NCI-H82 (cell line): ENCODE results near the gene ARHGEF7.

Experiments
- DNase-seq: peaks from one replicate; lab custom pipeline; 2025; lab: John Stamatoyannopoulos, UW

The ARHGEF7 gene

DNA sequence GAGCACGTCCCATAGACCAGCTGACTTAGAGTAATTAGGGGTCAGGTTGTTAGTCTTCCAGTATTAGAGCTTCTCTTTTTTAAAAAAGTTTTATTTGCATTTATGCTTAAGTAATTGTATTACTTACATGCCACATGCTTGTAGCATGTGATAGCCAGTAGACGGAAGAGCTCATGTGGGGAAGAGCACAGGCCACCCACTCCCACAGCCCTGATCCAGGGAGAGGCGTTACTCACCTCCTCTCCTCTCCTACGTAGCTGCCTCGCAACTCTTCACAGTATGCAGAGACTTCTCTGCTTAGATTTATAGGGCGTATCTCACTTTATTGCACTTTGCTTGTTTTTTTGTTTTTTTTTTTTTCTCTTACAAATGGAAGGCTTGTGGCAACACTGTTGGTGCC lies 110.1 kb downstream of the ARHGEF7 start:
- no peak for DNase-seq

DNA sequence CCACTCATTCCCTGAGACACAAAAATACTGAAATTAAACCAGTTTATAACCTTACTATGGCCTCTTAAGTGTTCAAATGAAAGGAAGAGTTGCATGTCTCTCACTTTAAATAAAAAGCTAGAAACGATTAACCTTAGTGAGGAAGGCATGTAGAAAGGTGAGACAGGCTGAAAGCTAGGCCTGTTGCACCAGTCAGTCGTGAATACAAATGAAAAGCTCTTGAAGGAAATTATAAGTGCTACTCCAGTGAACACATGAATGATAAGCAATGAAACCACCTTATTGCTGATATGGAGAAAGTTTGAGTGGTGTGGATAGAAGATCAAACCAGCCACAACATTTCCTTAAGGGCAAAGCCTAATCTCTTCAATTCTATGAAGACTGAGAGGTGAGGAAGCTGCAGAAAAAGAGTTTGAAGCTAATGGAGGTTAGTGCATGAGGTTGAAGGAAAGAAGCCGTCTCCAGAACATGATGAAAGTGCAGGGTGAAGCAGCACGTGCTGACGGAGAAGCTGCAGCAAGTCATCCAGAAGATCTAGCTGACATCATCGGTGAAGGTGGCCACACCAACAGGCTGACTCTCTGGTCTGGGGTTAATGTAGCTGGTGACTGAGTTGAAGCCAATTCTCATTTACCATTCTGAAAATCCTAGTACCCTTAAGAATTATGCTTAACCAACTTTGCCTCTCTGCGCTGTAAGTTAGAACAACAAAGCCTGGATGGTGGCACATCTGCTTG lies 110.9 kb downstream of the ARHGEF7 start:
- DNase-seq = no peak

DNA sequence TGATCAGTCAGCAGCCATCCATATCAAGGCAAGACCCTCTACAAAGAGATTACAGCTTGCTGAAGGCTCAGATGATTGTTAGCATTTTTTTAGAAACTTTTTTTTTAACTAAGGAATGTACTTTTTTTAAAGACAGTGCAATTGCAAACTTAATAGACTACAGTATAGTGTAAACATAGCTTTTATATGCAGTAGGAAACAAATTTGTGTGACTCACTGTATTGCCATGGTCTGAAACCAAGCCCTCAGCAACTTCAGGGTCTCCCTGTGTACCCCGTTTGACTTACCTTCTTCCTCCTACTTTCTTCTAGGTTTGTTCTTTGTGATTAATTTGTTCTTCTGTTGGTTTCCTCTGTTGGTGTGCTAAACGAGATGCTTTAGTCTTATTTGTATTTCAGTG lies 112.3 kb downstream of the ARHGEF7 start:
- DNase-seq = no peak

DNA sequence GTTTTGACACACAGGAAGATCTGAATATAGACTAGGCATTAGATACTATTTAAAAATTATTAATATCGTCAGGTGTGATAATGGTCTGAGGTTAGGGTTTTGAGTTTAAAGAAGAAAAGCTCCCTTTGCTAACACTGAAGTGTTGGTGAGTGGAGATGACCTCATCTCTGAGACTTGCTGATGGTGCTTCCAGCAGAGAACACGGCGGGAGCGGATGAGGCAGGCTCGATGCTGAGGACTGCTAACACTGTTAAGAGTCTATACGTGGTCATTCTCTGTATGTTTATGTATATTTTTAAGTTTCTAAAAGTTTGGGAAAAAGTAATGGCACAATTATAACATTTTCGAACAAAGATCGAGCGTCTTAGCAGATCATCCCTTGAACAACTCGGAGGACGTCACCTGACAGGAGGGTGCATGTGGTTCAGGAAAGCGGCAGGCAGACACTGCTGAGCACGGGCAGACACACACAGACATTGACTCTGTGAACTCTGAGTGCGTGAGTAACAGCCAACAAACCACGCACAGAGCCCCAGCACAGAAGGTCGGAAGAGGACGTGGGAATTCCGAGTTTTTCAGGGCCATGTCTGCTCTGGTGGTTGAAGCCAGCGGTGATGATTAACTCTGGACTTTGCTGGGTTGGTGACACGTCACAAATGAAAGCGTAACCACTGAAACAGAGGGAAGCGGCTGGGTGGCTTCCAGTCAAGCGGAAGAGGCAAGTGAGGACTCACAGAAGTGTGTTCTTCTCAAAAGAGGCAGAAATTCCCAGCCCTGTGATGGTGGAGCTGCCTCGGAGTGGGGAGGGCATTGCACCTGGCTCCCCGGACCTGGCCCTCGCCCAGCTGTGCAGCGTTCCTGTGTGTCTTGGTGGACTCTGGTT lies 113.4 kb downstream of the ARHGEF7 start:
- no peak for DNase-seq

DNA sequence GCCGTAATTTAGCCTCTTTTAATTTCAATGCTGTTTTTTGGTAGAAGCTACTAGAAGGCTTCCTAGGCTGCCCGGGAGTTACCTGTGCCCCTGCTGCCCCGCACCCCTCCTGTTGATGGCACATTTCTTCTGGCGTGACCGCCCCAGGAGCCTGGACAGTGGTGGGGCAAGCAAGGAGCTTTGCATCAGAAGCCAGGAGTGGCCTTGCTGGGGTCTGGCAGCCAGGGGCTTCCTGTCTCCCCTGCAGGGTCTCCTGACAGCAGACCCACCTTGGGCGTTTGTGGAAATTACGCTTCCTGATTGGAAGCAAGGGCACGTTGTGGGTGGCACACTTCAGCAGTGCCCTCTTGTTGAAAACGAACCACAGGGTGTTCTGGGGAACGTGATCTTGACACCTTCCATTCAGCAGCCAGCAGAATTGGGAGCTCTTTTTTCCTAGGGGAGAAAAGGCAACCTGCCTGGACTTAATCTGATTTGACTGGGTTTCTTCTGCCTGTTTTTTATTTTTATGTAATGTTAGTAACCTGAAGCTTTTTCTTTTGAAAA lies 115.3 kb downstream of the ARHGEF7 start:
- DNase-seq = no peak

DNA sequence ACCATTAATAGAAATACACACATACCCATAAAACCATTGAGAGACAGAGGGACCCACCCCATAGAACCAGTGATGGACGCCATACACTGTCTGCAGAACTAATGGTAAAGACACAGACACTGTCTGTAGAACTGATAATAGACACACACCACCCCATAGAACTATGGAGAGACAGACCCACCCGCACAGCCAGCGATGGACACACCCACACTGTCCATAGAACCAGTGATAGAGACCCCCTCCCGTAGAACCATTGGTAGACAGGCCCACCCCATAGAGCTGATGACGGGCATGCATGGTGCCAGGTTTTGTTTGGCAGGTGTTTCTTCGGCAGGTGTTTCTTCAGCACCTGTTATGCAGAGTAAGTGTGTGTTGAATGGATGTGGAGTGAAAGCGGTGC lies 117.1 kb downstream of the ARHGEF7 start:
- DNase-seq = no peak

DNA sequence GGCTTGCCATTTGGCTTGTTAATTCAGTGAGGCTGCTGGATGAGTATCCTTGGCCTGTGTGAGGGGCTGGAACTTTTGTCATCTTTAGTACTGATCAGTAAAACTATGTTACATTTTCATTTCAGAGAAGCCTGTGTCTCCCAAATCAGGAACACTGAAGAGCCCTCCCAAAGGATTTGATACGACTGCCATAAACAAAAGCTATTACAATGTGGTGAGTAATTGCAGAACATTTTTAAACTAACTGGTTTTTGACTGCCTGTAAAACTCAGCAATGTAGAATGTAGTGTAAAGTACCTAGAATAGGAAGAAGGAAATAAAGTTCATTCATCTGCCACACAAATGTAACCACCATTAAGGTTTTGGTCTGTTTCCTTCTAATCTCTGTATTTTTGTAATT lies 118.0 kb downstream of the ARHGEF7 start:
- DNase-seq = no peak

DNA sequence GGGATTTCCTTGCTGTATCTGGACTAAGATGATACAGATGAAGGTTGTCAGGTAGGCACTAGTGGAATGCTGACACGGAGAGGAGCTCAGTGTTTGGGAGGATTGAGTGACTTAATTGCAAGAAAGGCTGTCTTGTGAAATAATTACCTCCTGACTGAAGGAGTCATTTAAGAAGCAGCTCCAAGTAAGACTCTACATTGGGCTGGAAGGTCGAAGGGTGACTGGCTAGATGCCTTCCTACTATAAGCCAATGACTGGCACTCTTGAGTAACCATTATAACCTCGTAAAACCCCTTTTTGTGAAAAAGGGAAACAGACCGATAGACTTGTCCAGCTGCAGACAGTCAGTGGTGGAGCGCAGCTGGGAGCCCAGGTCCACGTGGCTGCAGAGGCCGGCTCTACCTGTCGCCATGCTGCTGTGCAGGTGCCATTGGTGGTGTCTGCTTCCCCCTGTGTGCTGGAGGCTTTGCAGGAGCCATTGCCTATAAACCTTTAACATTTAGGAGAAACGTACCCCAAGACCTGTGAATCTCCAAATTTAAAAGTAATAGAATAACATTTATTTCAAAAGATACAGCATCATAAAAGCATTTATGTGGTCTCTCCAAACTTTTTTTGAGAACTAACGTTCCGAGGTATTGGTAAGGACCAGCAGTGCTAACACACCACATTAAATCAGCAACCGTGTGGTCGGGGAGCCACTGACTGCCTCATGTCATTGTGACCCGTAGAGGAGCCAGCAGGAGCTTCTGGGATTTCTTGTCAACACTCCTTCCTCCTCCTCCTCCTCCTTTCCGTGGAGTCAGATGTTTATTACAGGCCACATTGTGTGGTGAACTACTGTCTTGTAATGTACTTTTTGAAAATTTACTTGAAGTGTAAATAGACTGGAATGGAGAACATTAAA lies 124.9 kb downstream of the ARHGEF7 start:
- DNase-seq = no peak

DNA sequence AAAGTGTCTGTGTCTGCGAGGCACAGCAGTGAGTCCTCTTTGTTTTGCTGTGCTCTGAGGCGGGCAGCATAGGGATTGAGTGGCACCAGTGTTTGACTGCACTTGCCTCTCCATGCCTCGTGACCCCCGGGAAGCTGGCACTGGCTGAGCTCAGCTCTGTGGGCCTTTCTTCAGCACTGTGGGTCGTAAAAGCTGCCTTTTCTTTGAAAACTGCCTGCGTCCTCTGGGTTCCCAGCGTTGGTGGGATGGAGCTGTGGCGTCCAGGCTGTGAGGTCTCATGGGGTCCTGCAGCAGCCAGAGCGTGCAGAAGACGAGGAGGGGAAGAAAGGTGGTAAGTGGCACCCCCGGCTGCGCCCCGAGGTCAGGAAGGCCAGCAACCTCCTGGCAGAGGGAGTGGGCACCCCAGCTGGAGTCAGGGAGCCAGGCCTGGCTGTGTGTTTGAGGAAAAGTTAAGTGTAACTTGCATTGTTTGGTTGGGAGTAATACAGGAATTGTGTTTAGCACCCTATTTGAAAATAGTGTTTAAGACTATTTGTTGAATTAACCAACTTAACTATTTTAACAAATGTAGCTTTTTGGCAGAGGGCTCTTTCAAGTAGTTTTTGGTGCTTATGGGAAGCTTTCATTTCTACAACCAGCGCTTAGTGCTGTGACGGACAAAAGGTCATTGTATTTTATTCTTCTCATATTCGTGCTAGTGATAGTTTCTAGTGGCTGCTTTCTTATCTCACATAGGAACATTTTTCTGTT lies 126.1 kb downstream of the ARHGEF7 start:
- DNase-seq = no peak

DNA sequence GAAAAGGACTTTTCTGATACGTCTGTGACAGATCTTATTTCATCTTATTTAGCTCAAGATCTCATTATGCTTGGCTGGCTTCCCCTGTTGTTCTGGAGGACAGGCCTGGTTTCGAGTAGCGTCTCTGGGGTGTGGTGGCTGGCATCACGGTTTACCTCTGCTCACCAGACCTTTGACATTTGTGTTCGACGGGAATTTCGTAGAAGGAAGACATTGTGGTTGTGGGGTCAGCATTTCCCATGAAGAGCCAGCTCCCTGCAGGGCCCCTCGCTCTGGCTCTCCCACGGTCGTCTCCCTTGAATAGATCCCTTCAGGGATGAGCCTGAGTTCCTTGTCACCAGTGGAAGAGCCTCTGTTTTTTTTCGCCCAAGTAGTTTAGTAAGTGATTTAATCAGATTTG lies 126.8 kb downstream of the ARHGEF7 start:
- DNase-seq = no peak

DNA sequence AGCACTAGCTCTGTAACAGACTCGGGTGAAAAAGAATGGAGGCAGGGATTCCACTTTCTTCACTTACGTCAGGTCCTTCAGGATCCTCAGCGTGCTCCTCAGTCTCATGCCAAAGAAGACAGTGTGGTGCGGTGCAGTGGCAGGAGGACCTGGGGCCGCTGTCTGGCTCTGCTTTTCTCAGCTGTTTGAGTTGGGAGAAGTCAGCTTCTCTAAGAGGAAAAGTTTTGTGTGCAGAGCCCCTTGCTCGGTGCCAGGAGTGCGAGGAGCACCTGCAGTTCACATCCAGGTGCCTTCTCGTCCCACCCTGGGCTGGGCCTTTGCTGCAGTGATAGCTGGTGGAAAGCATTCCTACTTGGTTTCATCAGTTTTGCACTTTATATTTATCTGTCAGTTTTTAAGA lies 127.5 kb downstream of the ARHGEF7 start:
- DNase-seq = no peak

DNA sequence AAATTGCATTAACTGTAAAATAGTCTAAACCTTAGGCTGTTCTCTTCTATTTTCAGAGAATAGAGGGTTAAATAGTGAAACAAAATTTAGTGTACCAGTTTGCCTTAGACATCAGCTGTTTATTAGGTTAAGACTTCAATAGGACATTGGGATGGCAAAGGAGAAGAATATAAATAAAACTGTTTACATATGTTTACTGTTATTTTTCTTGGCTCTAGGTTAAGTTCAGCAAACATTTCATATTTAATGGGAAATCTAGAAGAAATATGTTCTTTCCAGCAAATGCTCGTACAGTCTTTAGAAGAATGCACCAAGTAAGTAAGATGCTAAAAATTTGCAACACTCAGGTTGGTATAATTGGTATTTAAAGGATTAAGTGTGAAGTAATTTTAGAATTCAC lies 128.9 kb downstream of the ARHGEF7 start:
- no peak for DNase-seq

DNA sequence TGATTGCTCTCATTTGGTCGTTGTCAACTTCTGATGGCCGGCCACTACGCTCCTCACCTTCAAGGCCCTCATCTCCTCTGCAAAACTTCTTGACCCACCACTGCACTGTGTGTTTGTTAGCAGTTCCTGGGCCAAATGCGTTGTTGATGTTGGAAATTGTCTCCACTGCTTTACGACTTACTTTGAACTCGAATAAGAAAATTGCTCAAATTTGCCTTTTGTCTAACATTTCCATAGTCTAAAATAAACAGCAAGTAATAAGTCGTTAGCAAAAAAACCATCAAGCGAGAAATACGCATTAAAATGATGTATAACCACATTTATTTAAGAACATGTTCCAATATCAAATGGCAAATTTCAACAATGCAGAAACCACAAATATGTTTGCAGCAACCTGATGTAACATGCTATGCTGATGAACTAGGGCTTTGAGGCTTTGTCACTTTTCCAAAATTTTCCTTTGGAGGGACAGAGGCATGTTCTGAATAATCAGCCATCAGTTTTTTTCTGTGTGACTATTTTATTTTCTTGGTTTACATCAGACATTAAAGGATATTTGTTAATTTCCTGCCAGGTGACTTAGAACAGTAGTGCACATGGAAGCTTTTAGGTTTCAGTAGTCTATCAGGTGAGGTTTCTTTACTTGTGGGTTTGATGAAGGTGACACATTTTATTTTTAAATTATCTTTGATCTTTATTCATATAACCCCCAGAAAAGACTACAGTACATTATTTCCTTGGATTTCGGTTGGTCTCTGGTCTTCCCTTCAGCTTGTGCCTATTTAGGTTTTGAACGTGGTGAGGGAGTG lies 130.7 kb downstream of the ARHGEF7 start:
- DNase-seq = no peak

DNA sequence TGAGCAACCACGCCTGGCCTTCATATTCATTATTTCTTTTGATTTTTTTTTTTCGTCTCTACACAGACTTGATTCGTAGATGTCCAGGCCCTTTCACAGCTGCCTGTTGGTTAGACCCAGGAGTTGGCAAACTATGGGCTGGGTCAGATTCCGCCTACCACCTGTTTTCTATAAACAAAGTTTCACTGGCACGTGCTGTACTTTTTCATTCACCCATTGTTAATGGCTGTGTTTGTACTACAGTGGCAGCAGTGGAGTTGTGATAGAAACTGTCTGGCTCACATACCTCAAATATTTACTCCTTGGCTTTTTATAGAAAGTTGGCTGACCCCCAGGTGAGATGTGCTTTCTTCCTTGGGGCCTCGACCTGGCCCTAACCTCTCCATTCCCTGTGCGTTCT lies 132.4 kb downstream of the ARHGEF7 start:
- no peak for DNase-seq

DNA sequence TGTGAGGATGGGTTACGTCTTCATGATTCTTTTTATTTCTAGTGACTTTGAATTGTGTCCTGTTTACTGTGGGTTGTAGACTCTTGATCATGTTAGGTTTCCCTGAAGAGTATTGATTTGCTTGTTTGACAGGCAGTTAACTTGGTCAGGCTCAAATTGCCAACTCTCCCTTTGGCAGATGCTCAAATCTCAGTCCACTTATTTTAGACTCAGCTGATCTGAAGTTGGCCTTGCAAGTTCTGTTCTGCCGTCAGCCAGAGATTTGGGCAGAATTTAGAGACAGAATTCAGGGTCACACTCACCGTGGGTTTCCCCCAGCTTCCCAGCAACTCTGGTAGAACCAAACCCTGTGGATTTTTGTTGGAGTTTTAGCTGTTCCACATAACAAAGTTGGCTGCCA lies 133.7 kb downstream of the ARHGEF7 start:
- DNase-seq = no peak

DNA sequence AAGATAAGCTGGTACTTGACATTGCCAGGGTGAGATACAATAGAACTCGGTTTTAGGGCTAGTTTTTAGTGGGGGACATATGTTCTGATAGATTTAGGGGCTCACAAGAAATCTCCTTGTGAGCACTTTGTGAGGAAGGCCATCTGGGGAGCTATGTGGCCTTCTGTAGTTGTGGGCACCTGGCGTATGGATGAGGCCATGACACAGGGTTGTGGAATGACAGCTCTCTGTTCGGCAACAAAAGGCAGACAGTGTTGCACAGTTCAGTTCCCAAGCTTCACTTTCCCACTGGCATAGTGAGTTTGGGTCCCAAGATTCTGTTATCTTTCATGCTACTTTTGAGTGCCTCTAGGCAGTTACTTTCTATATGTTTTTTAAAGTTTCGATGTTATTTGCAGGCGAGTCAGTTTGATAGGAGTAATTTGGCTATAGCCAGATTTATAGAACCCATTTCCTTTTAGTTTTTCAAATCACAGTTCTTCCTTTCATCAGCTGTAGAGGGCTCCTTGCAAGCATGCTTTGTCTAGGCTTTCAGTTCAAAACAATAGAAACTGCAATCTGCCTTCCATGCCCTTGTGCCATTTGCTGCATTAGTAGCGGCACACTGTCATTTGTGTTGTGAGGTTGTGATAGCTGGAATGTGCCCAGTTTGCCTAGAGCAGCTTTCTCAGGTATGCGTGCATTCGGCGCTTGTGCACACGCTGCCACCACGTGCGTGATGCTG lies 134.7 kb downstream of the ARHGEF7 start:
- DNase-seq = no peak

DNA sequence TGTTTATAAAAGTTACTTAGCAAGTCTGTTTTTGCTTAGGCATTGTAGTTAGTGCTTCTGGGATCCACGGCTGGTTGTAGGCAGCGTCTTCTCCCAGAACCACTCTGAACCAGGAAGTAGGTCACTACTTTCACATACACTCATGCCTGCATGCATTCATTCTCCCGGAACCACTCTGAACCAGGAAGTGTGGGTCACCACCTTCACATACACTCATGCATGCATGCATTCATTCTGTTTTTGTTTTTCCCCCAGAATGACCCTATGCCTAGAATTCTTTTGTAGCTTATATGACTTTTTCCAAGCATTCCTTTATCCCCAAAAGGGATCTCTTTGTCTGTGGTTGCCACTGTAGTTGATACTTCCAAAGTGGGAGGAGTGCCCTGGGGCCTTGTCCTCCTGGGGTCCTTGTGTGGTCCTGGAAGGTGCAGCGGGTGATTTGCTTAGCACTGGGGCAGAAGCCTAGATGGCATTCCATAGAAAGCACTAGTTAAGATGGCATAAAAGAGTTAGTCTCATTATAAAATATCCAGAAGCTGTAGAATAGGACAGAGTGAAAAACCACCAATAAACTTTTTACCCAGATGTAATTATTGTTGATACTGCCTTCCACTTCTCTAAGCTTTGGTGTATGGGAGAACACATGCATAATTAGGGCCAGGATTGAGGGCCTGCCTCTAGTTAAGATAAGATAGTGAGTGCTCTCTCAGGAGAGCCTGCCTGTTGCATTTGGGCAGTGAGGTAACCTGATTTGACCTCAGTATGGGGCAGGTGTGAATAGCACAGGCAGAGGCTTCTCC lies 136.7 kb downstream of the ARHGEF7 start:
- DNase-seq = no peak

DNA sequence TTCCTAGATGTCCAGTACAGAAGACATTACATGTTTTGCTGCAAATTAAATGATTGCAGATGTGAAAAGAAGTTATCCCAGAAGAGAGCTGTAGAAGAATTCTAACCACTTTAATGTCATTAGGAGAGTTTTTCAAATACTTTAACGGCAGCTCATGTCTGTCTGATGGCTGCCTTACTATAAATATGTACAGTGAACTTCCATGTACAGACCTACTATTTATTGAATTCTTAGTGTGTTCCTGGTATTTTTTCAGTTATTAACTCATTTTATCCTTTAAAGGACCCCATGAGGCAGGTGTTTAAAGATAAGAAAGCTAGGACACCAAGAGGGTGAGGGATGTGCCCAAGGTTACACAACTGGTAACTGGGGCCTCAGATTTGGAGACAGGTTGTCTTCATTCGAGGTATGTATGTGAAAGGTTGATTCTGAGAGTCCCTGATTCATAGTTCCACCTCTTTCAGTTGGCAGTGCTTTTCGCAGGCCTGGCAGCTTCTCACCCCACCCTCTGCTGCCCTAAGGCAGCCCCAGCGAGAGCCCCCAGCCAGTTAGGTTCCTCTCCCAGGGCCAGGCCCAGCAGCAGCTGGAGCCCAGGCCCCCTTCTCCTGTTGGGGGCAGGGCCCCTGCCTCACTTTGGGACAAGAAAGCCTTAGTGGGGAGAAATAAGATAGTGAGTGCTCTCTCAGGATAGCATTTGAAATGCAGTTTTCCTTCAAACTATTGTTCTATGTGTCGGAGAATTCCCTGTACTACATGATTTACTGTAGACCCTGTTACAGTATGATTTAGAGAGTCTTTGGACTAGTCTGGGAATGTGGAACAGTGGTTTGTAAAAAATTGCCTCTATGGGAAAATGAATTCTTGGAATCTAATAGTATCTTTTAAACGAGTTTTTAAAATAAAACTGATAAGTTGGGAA lies 137.6 kb downstream of the ARHGEF7 start:
- no peak for DNase-seq
